Activated naive CD8-positive, alpha-beta T cell treated with anti-CD3 and anti-CD28 coated beads, Interleukin-2, amount 10 ng/mL, durations not matched to agents 7 days and 5 days (primary cell): ENCODE results near the gene CLIC3. TPM values are rescaled to one million over a fixed set of nuclear protein-coding genes. Genes with fewer than 3 reads are reported as not detected.
A peak's percentile ranks its signal among the peaks of the same experiment; 100 is the strongest.

ENCODE experiments used
- ATAC-seq: fragments of 150-1000 bp; cut with Tn5 transposase; one replicate; pipeline ENCODE4 v1.10.0; 2021; ENCODE audit warnings: low read depth, moderate library complexity
- POLR2A ChIA-PET: fragments of 350-600 bp; sonication (Branson Sonifier 250); formaldehyde crosslinking; loops from one replicate; lab custom pipeline; 2021; ENCODE audit warnings: antibody characterized with exemption; lab: Charles Lee
- DNase-seq: peaks from one replicate; pipeline ENCODE4 v3.0.0; 2021
- H3K27ac Mint-ChIP-seq: one replicate; pipeline ENCODE4 v1.8.0; 2022; ENCODE audit warnings: mild to moderate bottlenecking, mixed read lengths
- H3K27me3 Mint-ChIP-seq: one replicate; pipeline ENCODE4 v1.8.0; 2022; ENCODE audit warnings: mild to moderate bottlenecking, moderate library complexity, mixed read lengths
- H3K36me3 Mint-ChIP-seq: one replicate; pipeline ENCODE4 v1.8.0; 2021; ENCODE audit warnings: mild to moderate bottlenecking, mixed read lengths
- H3K4me1 Mint-ChIP-seq: one replicate; pipeline ENCODE4 v1.8.0; 2021; ENCODE audit warnings: mixed read lengths
- H3K4me3 Mint-ChIP-seq: one replicate; pipeline ENCODE4 v1.8.0; 2022; ENCODE audit warnings: mild to moderate bottlenecking, moderate library complexity, mixed read lengths
- H3K9me3 Mint-ChIP-seq: one replicate; pipeline ENCODE4 v1.8.0; 2021; ENCODE audit warnings: mixed read lengths
- total RNA-seq, 2 experiments: library from RNA; stranded (reverse); gene quantifications; one replicate each; pipeline ENCODE4 v1.2.3, GENCODE V29; 2021

Gene CLIC3
- total RNA-seq, 2 experiments from 2014 or later: 13.3 to 14.7 TPM

- H3K36me3 Mint-ChIP-seq: peaks cover 3% of the 10 kb centered on the region
- peaks cover 7% of the 10 kb centered on the region for H3K9me3 Mint-ChIP-seq
- no peaks in the 10 kb centered on the region for H3K27me3 Mint-ChIP-seq
- POLR2A ChIA-PET: interaction anchor here (1.7 kb wide), 1 partner anchor 9 kb away, joined by 5 read pairs; no protein-coding TSS in a partner anchor
- no peak for ATAC-seq
- H3K4me1 Mint-ChIP-seq: peaks cover 9% of the 10 kb centered on the region
- H3K27ac Mint-ChIP-seq: peak overlapping the region; percentile 58
- no peak for DNase-seq
- H3K4me3 Mint-ChIP-seq: no peak overlapping the region
Measured at GRCh38 chr9:136958898-136959850, 37.2 kb downstream of the CLIC3 start.

DNA sequence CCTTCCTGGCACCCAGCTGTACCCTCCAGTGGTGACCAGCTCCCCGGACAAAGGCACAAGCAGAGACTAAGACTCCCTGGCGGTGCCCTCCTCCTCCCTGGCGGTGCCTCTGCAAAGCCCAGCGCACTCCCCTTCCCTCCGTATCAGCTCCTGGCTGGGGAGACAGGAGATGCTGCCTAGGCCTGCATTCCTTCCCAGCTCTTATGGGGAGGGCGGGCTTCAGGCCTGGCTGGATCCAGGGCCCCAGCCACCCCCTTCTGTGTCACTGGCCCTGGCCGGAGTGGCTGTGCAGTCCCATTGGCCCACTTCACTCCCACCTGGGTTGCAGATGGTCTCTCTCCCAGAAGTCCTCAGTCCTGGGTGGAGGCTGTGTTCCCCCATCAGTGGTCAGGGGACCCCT, 37.9 kb downstream of the CLIC3 start:
- DNase-seq (no peak), ATAC-seq (no peak)
- no peak overlapping the region for H3K27ac Mint-ChIP-seq
- POLR2A ChIA-PET: no interaction called here
- peaks cover 3% of the 10 kb centered on the region for H3K36me3 Mint-ChIP-seq
- H3K27me3 Mint-ChIP-seq: no peaks in the 10 kb centered on the region
- peaks cover 7% of the 10 kb centered on the region for H3K9me3 Mint-ChIP-seq
- H3K4me1 Mint-ChIP-seq: peaks cover 9% of the 10 kb centered on the region
- no peak overlapping the region for H3K4me3 Mint-ChIP-seq

- no peak overlapping the region for H3K27ac Mint-ChIP-seq
Measured at GRCh38 chr9:136957901-136958300, 38.5 kb downstream of the CLIC3 start.

GRCh38 chr9:136957461-136957860, 38.9 kb downstream of the CLIC3 start:
- peaks cover 3% of the 10 kb centered on the region for H3K36me3 Mint-ChIP-seq
- H3K4me3 Mint-ChIP-seq: no peak overlapping the region
- ATAC-seq (no peak), DNase-seq (no peak)
- H3K27ac Mint-ChIP-seq: no peak overlapping the region
- POLR2A ChIA-PET: no interaction called here
- H3K27me3 Mint-ChIP-seq: no peaks in the 10 kb centered on the region
- peaks cover 7% of the 10 kb centered on the region for H3K9me3 Mint-ChIP-seq
- H3K4me1 Mint-ChIP-seq: peaks cover 4% of the 10 kb centered on the region

More at GRCh38 chr9:136957901-136958300, 38.5 kb downstream of the CLIC3 start:
- ATAC-seq (no peak), DNase-seq (no peak)
- H3K9me3 Mint-ChIP-seq: peaks cover 7% of the 10 kb centered on the region
- no peak overlapping the region for H3K4me3 Mint-ChIP-seq
- no peaks in the 10 kb centered on the region for H3K27me3 Mint-ChIP-seq
- POLR2A ChIA-PET: no interaction called here
- H3K4me1 Mint-ChIP-seq: peaks cover 6% of the 10 kb centered on the region
- peaks cover 3% of the 10 kb centered on the region for H3K36me3 Mint-ChIP-seq

- DNase-seq: no peak
- POLR2A ChIA-PET: no interaction called here
- ATAC-seq: no peak
- no peak overlapping the region for H3K4me3 Mint-ChIP-seq
- no peaks in the 10 kb centered on the region for H3K27me3 Mint-ChIP-seq
- H3K27ac Mint-ChIP-seq: peak overlapping the region; percentile 47
- peaks cover 7% of the 10 kb centered on the region for H3K9me3 Mint-ChIP-seq
- peaks cover 3% of the 10 kb centered on the region for H3K36me3 Mint-ChIP-seq
- H3K4me1 Mint-ChIP-seq: peaks cover 4% of the 10 kb centered on the region
Measured at GRCh38 chr9:136956604-136957003, 39.8 kb downstream of the CLIC3 start.

GRCh38 chr9:136955943-136956335, 40.4 kb downstream of the CLIC3 start:
- Mint-ChIP-seq H3K4me3 (no peak overlapping the region), H3K4me1 (peaks cover 4% of the 10 kb centered on the region), H3K36me3 (peaks cover 3% of the 10 kb centered on the region), H3K9me3 (peaks cover 7% of the 10 kb centered on the region), H3K27me3 (no peaks in the 10 kb centered on the region), H3K27ac (no peak overlapping the region)
- DNase-seq (no peak), ATAC-seq (no peak)
- POLR2A ChIA-PET: no interaction called here

DNA sequence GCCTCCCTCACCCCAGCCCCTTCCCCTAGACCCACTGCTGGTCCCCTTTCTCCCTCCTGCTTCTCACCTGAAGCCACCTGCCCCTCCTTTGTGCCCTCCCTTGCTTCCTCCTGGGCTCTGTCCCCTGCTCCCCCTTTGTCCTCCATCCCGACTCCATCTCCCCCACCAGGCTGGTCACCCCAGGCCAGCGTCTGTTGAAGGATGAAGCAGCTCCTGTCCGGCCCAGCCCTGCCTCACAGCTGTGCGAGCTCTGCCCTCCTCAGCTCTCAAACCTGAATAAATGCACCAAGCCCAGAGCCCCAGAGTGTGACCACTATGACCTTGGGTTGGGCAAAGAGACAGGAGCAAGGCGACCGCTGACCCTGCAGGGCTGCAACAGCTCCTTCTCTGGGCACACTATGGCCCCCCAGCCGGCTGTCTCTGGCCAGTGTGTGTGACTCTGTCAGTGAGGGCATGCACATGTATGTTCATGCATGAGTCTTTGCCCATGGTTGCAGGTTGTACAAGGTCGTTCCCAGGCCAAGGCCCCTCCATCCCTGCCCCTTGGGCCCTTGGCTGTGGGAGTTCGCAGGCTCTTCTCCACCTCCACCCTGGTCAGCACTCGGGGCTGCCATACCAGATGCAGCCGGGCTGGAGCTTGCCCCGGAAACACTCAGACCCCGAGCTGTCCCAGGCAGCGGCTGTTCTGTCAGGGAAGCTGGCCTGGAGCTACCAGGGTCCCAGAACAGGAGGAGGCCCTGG, 41.0 kb downstream of the CLIC3 start:
- POLR2A ChIA-PET: no interaction called here
- Mint-ChIP-seq H3K9me3 (peaks cover 7% of the 10 kb centered on the region), H3K27ac (no peak overlapping the region), H3K36me3 (peaks cover 3% of the 10 kb centered on the region), H3K27me3 (no peaks in the 10 kb centered on the region), H3K4me3 (no peak overlapping the region), H3K4me1 (peaks cover 3% of the 10 kb centered on the region)
- ATAC-seq (no peak), DNase-seq (no peak)

DNA sequence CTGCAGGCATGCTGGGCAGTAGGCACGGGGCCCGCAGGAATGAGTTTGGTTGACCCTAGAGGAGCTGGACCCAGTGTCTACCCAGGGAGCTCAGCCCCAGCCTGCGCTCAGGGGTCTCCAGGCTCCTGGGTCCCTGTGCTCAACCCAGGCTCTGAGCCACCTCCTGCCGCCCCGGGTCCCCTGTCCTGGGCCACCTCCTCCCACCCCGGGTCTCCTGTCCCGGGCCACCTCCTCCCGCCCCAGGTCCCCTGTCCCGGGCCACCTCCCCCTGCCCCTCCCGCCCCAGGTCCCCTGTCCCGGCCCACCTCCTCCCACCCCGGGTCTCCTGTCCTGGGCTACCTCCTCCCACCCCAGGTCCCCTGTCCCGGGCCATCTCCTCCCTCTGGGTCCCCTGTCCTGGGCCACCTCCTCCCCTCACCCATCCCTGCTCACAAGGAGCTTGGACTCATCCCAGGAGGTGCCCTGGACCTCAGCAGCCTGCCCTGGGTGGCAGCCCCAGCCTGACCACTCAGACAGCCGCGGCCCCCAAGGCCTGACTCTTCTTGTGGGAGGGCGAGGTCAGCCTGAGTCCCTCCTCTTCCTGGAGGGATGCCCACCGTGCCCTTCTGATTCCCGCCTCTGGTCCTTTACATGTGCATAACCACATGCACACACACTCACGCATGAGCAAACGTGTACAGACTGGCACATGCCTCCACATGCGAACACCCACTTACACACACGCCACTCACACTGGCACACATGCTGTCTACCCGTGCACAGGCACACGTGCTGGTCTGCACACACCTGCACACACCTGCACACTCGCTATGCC, 41.9 kb downstream of the CLIC3 start:
- Mint-ChIP-seq H3K4me3 (no peak overlapping the region), H3K27ac (no peak overlapping the region), H3K9me3 (peaks cover 7% of the 10 kb centered on the region), H3K36me3 (peaks cover 3% of the 10 kb centered on the region), H3K4me1 (no peaks in the 10 kb centered on the region), H3K27me3 (no peaks in the 10 kb centered on the region)
- DNase-seq: no peak
- POLR2A ChIA-PET: no interaction called here
- ATAC-seq: no peak

DNA sequence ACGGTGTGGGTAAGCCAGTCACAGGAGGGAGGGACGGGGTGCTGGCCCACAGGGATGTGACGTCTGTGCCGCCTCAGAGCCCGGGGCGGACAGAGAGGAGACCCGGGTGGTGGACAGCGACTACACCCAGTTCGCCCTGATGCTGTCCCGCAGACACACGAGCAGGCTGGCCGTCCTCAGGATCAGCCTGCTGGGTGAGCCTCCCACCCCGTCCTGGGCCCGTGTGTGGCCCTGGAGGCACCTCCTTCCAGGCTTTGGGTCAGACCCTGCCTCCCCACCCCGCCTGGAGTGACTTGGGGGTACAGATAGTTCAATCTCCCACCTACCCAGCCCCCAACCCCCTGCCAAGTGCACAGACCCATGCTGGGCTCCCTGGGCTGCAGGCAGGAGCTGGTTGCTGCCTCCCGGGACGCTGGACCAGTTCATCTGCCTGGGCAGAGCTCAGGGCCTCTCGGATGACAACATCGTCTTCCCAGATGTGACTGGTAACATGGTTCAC, 42.5 kb downstream of the CLIC3 start:
- Mint-ChIP-seq H3K27me3 (no peaks in the 10 kb centered on the region), H3K9me3 (peaks cover 7% of the 10 kb centered on the region), H3K27ac (no peak overlapping the region), H3K36me3 (peaks cover 3% of the 10 kb centered on the region), H3K4me1 (no peaks in the 10 kb centered on the region), H3K4me3 (no peak overlapping the region)
- DNase-seq (no peak), ATAC-seq (no peak)
- POLR2A ChIA-PET: no interaction called here

- Mint-ChIP-seq H3K9me3 (peaks cover 7% of the 10 kb centered on the region), H3K4me3 (no peak overlapping the region), H3K27ac (no peak overlapping the region), H3K27me3 (no peaks in the 10 kb centered on the region), H3K4me1 (peaks cover under 1% of the 10 kb centered on the region), H3K36me3 (peaks cover 3% of the 10 kb centered on the region)
- POLR2A ChIA-PET: interaction anchor here (1.2 kb wide), 1 partner anchor 18 kb away, joined by 3 read pairs; no protein-coding TSS in a partner anchor
- DNase-seq (no peak), ATAC-seq (no peak)
Measured at GRCh38 chr9:136952876-136953770, 43.2 kb downstream of the CLIC3 start.

- Mint-ChIP-seq H3K4me3 (no peak overlapping the region), H3K9me3 (peaks cover 5% of the 10 kb centered on the region), H3K27ac (no peak overlapping the region), H3K4me1 (peaks cover 1% of the 10 kb centered on the region), H3K27me3 (no peaks in the 10 kb centered on the region), H3K36me3 (peaks cover 3% of the 10 kb centered on the region)
- POLR2A ChIA-PET: interaction anchor here (1.2 kb wide), 1 partner anchor 19 kb away, joined by 3 read pairs; no protein-coding TSS in a partner anchor
- ATAC-seq (no peak), DNase-seq (no peak)
Measured at GRCh38 chr9:136952321-136952850, 44.0 kb downstream of the CLIC3 start.
